HG03103 (cell line): ENCODE data around the gene ZSWIM6.
"Not testable (repeated sequence)": the region's sequence is repeated elsewhere in the genome, so short reads cannot be mapped to it uniquely, and the experiment has no call there.

Source experiments
- ATAC-seq: cut with Tn5 transposase; IDR thresholded peaks from one replicate; pipeline ENCODE4 v1.9.1; 2021; ENCODE audit warnings: low read depth; ENCODE audit not compliant: unreplicated experiment

Gene ZSWIM6

DNA sequence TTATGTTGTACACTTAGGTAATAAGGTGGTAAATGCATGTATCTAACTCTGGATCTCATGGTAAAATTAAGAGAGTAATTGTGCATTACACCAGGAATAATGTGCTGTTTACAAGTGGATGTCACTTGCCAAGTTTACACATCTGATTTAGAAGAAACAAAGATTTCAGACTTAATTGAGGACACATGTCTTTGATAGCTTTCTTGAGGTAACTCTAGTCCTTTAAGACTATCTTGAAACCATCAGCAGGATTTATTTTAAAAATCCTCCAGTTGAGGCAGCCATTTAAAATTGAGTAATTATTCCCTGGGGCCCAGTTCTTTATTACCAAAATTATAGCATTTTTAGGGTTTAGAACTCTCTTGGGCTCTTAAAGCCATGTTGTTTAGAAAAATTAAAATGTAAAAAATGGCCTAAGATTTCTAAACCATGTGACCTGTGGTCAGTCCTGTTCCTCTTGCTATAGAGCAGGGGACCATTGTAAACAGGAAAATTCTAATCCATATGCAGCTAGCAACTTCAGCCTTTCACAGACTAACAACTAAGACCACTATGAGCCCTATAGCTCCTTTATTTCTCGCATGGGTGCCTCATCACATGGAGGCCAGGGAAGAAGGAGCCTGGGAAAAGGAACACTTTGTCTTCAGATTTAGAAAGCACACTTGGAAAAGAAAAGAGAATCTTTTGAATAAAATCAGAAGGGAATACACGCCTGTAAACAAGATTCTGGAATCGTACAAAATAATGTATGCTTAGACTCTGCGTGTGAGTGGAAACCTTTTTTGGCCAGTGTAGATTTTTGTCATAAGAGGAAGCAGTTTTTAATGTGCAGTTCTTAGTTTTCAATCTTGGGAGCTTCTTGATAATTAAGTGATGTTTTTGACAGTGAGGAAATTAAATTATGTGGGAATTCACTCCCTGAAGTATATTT lies 71.2 kb downstream of the ZSWIM6 start:
- no peak for ATAC-seq

DNA sequence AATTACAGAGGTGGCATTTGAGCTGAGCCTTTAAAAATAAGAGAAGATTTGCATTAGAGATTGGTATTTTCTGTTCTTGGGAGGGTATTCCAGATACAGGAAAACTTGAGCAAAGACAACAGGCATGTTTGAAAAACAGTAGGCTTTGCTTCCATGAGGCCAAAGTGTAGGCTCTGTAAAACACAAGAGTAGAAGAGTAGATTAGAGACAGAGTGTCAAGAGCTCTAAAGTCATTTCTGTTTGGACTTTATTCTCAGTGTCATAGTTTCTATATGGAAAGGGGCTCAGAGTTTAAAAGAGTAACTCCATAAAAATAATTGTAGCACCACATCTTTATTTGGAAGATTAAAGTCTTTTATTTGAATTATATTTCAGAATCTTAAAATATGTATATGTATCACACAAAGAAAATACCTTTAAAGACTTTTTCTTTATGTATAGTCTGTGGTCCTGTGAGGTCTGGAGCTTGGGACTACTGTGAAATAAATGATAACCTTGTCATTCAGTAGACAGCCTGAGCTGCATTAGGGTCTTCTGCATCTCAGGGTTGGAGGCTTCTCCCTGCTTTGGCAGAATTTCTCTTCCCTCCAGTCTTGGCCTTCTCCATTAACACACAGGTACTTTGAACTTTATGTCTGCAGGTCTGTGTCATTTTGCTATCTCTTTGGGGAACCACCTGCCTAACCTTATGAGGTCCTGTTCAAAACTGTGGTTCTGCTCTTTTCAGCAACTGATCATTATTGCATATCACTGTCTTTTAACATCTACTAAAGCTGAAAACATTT lies 73.6 kb downstream of the ZSWIM6 start:
- ATAC-seq, result no peak

DNA sequence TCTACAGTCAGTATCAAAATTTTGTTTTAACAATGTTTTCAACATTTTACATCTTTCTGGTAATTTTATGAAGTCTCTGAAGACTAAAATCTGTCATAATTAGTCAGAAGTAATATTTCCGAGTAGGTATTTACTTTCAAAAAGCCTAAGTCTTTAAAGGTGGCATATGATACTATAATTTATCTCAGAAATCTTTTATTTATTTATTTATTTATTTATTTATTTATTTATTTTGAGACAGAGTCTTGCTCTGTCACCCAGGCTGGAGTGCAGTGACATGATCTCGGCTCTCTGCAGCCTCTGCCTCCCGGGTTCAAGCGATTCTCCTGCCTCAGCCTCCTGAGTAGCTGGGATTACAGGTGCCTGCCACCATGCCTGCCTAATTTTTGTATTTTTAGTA lies 74.4 kb downstream of the ZSWIM6 start:
- not testable (repeated sequence) for ATAC-seq

DNA sequence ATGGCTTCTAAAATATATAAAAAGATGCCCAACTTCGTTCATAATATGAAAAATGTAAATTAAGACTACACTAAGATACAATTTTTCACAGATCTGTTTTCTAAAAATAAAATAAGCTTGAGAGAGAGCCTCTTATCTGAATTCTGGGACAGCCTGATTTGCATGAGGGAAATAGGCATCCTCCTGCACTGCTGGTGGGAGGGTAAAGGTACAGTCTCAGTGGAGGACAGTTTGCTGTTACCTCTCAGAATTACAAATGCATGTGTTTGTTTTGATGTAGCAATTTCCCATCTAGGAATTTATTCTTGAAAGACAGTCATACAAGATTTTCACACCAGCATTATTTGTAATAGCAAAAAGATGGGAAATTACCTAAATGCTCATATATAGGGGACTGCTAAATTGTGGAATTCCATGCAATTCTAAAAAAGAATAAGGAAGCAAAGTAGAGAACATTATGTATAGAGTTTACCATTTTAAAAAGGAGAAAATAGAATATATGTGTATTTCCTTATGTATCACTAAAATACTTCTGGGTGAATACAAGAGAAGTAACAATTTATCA lies 75.7 kb downstream of the ZSWIM6 start:
- no peak for ATAC-seq

DNA sequence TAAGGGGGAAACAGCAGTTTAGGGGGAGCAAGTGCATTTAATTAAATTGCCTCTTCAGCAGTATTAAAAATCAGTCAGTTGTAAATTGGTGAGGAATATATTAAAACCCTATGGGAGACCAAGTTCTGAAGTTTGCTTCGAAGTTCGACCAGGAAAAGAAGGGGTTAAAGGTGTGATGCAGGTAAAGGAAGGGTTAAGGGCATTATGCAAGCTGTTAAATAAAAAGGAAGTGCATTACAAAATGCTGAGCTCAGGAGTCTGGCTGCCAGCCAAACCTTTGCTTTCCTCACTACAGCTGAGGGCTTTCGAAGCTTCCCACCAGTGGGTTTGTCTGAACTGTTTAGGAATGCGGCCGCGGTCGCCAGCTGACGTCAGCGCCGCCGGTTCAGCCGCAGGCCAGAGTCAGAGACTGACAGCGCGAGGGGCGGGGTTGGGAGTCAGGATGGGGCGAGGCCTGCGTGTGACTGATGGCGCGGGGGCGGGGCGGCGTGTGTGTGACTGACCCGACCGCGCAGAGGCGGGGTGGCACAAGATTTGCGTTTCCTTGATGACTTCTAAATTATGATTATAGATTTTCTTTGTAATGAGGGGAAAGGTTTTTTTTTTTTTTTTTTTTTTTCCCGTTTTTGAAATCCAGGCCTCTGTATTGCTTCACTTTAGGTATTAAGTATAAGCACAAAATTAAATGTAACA lies 76.6 kb downstream of the ZSWIM6 start:
- peak; percentile 99 for ATAC-seq

DNA sequence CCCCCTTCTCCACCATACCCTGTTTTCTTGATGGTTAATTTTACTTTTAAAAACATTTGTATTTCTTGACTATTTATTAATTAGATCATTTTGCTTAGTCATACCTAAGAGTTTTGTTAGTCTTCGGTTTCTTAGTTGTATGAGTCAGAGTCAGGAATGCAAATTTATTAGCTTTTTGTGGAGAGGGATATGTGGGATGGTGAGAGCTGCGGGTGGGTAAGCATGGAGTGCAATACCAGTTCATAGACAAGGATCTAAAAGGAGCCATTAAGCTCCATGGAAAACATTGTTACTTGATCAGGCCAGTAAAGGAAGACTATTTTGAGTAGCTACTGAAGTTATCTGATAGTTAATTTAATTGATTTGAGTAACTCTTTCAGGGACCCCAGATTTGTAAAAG lies 77.5 kb downstream of the ZSWIM6 start:
- no peak for ATAC-seq

DNA sequence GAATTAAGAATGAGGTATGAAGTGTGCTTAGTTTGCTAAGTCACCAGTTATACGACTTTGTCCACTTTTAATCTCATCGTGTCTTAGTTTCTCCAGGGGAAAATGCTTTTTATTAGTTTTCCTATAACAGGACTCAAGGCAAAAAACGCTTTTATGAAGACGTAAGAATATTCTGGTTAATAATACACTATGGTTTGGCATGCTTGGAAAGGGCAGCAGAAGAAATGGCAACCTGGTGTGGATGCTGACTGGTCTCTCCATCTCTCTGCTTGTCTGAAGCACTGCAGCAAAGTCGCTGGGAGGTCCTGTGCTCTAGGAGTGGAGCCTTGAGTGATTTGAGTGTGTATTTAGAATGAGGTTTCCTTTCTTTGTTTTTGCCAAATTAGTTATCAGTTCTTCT lies 78.8 kb downstream of the ZSWIM6 start:
- ATAC-seq, result no peak

DNA sequence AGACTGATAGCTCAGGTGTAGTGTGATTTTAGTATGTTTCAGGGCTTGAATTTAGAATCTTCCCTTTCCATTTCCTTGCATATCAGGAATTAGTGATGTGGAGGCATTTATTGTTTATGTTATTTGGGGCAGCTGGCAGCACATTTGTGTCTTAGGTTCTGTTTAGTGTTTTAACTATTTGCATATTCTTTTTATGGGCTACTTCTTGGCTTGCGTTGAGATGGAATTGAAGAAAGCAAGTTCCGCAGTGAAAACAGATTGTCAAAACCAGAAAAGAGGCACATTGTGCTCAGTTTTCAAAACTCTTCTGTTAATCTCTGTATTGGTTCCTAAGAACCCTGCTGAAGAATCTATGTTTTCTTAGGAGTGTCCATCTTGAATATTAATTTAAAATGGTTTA lies 80.3 kb downstream of the ZSWIM6 start:
- ATAC-seq, result no peak

DNA sequence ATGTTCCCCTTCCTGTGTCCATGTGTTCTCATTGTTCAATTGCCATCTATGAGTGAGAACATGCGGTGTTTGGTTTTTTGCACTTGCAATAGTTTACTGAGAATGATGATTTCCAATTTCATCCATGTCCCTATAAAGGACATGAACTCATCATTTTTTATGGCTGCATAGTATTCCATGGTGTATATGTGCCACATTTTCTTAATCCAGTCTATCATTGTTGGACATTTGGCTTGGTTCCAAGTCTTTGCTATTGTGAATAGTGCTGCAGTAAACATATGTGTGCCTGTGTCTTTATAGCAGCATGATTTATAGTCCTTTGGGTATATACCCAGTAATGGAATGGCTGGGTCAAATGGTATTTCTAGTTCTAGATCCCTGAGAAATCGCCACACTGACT lies 81.1 kb downstream of the ZSWIM6 start:
- not testable (repeated sequence) for ATAC-seq

DNA sequence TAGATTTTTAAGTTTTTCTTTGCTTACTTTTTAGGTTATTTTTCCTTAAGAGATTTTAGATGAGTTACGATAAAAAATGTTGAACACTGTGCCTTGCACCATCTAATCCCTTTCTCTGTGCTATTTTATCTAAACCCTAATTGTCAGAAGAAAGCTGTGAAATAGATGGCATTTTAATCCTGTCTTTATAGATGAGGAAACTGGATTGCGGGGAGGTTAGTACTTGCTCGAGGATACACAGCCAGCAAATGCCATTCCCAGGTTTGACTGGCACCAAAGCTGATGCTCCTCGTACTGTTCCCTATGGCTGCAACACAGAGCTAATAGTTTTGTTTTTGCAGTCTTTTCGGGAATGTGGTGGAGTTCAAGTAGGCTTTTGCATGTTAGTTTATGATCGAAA lies 82.7 kb downstream of the ZSWIM6 start:
- no peak for ATAC-seq

DNA sequence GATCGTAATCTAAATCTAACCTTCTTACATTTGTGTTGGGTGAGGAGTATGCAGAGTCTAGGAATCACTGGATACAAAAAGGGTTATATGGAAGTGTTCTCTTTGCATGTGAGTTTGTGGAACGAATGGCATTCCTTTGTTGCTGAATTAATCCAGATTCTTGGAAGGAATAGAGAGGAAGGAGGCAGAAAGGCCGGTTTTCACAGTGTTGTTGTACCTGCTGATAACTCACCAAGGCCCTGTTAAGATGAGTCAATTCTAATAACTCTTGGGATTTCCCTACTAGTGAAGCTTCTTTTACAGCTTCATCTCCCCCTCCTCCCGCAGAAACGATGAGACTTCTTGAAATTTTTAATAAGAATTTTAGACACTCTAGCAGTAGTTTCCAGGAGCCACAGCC lies 84.0 kb downstream of the ZSWIM6 start:
- ATAC-seq, result no peak

DNA sequence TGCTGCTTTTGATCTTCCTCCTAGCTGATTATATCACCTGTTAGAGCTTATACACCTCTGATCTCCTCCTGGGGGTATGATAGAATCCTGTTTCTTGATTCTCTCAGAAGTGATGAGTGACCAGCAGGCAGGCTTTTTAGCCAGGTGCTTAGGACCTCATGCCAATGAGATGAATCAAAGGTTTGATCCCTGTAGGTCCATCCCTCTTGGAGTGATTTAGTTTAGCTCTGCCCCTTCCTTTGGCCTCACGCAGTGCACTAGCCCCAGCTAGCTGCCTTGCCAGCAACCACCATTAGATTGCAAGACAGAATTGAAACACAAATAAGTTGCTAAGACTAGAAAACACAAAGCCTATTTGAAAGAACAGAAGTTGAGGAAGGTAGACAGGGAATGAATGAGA lies 84.4 kb downstream of the ZSWIM6 start:
- ATAC-seq, result no peak

DNA sequence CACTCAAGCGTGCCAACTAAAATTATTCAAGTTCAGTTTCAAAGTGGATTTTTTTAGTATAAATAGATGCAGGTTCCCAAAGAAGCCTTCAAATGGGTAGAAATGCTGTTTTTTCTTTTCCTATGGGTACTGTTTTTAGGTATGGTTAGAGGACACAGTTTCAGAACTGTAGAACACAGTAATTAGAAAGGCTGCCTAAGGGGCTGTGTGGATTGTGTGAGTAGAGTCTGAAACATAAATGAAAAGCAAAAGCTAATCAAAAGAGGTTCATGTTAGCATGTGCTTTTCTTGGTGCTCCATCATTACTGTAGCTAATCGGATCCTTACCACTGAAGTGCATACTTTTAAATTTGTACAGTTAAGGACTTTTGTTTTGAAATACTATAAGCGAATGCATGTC lies 85.3 kb downstream of the ZSWIM6 start:
- no peak for ATAC-seq

DNA sequence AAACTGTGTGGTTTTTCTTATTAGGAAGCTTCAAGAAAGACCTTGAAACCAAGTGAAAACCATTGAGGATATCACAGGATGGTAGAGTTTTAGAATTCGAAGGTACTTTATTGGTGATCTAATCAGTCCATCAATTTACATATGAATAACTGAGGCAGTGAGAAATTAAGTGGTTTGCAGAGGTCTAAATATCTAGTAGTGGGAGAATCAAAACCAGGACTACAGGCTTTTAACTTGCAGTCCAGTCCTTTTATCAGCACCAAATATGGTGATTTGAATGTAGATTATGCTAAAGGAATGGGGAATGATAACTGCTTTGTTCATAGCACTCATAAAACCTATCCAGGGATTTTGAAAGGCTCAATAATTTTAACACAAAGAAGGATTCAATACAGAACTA lies 85.8 kb downstream of the ZSWIM6 start:
- ATAC-seq, result no peak

DNA sequence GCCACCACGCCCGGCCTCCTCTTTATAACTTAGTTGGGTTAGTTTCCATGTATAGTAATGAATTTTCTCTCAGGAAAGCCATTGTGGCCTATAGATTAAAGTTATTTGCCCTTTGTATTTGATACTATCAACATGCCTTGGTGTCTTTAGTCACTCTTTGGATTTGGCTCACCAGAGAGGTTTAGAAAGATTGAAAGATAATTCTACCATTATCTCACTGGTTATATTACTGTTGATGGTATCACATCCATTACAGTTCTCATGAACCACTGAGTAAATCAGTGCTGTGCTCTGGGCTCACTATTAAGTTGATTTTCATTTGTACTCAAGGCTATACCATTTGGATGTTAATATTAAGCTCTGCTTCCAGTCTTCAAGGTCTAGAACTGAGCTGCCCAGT lies 87.0 kb downstream of the ZSWIM6 start:
- no peak for ATAC-seq

DNA sequence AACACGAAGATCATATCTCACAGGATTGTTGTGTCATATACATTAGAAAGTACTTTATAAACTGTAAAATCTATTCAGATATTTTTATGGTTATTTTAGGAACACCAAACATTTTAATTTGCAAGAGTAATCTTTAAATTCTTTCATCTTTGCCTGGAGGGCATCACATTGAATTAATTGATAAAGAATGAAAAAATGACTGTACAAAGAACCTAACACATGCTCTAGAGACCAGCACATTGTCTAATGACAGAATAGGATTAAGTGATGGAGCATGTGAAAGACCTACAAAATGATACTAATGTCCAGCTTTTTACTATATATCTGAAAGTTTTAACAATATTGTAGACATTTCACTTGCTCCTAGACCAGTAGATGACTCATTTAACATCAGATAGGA lies 88.0 kb downstream of the ZSWIM6 start:
- no peak for ATAC-seq

DNA sequence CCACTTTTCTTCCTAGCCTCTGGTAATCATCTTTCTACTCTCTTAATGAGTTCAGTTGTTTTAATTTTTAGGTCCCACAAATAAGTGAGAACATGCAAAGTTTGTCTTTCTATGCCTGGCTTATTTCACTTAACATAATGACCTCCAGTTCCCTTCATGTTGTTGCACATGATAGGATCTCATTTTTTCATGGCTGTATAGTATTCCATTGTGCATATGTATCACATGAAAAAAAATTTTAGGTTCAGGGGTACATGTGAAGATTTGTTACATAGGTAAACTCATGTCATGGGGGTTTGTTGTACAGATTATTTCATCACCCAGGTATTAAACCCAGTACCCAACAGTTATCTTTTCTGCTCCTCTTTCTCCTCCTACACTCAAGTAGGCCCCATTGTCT lies 89.2 kb downstream of the ZSWIM6 start:
- ATAC-seq, result not testable (repeated sequence)

DNA sequence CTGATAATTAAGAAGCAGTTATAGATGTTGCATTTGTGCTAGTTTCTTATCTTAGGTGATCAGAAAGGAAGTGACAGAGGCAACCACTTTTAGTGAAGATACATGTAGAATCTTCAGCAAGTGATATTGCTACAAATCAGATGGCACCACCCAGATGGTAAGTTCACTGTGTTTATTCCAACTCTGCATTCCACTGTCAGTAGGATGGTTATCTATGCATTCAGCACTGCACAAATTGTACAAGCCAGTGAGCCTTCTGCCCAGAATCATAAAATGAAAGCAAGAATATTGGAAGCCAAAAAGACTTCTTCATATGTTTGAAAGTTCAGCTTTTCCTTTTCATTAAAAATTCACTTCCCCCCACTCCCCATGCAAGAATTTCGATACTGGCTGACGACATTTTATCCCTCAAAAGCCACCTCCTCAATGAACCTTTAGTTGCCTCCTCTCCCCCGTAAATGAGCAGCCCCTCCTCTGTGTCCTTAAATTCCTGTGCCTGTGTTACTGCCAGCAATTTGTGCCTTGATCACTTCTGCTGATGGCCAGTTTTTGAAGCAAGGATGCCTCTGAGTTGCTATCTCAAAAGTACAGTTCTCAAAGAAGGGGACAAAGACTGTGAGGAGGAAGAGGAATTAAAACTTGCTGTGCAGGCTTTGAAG lies 91.6 kb downstream of the ZSWIM6 start:
- ATAC-seq, result no peak

DNA sequence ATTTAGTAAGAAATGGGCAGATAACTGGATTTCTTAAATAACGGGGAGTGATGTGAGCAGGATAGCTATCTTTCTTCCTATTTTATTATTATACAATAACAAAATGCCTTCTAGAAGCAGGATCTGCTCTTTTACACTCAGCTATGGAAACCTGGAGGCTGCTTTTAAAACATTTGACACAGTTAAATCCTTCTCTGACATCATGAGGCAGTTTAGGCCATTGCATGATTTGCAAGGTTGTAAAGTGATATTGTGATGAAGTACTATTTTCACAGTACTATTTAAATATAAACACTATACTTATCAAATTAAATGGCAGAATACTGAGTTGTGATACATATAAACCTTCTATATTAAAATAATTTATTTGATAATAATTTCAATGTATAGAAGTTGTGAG lies 93.9 kb downstream of the ZSWIM6 start:
- ATAC-seq, result no peak

DNA sequence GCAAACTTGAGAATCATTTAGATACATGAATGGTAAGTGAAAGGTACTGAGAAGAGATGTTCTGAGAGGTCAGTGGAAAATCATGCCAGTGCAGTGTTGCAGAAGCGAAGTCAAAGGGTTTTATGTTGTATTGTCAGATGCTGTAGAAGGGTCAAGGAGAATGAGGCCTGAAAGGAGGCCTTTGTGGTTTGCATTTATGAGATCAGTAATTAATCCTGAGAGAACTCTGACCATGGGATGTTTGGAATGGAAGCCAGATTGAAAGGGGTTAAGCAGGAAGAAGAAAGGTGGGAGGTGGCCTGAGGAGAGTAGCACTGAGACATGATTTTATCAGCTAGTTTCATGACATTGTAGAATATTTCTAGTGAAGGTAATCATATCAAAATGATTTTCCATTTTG lies 97.8 kb downstream of the ZSWIM6 start:
- ATAC-seq, result no peak
